ENCODE results near the gene SPOCK3. TPM values are rescaled to one million over a fixed set of nuclear protein-coding genes. Genes with fewer than 3 reads are reported as not detected.
A peak's percentile ranks its signal among the peaks of the same experiment; 100 is the strongest.

SPOCK3 gene
- total RNA-seq, 2 donors from 2014 or later = not detected

DNA sequence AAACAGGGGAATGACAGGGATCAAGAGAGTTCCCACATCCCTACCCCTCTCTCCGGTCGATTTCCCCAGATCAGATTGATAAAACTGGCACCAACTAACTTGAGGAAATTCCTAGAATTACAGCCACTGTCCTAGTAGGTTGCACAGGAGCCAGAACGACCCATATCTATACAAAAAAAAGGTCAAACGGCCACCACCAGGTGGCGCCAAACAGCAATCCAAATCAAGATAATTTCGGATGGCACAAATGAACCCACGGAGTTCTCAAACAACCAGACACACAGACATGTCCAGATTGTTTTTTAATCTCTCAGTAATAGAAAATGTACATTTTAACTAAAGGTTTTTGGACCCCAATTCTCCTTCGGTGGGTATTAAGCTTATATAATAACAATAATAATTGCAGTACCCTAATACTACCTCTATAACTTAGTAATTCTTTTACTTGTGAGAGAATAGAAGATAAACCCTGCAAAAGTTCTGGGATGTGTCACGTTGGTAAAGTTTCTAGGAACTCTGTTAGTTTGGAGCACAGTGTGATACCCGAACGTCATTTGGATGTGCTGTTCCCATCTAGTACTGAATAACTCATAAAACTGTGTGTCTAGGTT, 212.6 kb downstream of the SPOCK3 start:
- H3K27me3 ChIP-seq = no peaks in the 10 kb centered on the region
- DNase-seq (ENCODE audit: low spot score) = peak; percentile 78
- no peak overlapping the region for H3K4me3 ChIP-seq
- no peaks in the 10 kb centered on the region for H3K9me3 ChIP-seq
- no peaks in the 10 kb centered on the region for H3K4me1 ChIP-seq
- H3K36me3 ChIP-seq = no peaks in the 10 kb centered on the region
- H3K27ac ChIP-seq = no peak overlapping the region
- peak; percentile 65 to 87 for TF ChIP-seq CTCF (IDR thresholded peaks at IDR 0.05)

GRCh38 chr4:167020410-167020809, 213.9 kb downstream of the SPOCK3 start:
- Histone ChIP-seq H3K4me1 (no peaks in the 10 kb centered on the region), H3K9me3 (no peaks in the 10 kb centered on the region), H3K27me3 (no peaks in the 10 kb centered on the region), H3K4me3 (no peak overlapping the region), H3K36me3 (no peaks in the 10 kb centered on the region), H3K27ac (no peak overlapping the region)
- DNase-seq (ENCODE audit: low spot score) = no peak
- no peak for TF ChIP-seq CTCF (IDR thresholded peaks at IDR 0.05)

GRCh38 chr4:167014944-167015343, 219.3 kb downstream of the SPOCK3 start:
- no peak overlapping the region for H3K4me3 ChIP-seq
- no peak for TF ChIP-seq CTCF (IDR thresholded peaks at IDR 0.05)
- H3K9me3 ChIP-seq = no peaks in the 10 kb centered on the region
- H3K27me3 ChIP-seq = no peaks in the 10 kb centered on the region
- DNase-seq (ENCODE audit: low spot score) = no peak
- H3K36me3 ChIP-seq = no peaks in the 10 kb centered on the region
- no peaks in the 10 kb centered on the region for H3K4me1 ChIP-seq
- no peak overlapping the region for H3K27ac ChIP-seq

- no peak overlapping the region for H3K4me3 ChIP-seq
- H3K4me1 ChIP-seq = no peaks in the 10 kb centered on the region
- TF ChIP-seq CTCF (IDR thresholded peaks at IDR 0.05) = no peak
- H3K9me3 ChIP-seq = no peaks in the 10 kb centered on the region
- no peaks in the 10 kb centered on the region for H3K27me3 ChIP-seq
- DNase-seq (ENCODE audit: low spot score) = no peak
- H3K36me3 ChIP-seq = no peaks in the 10 kb centered on the region
- no peak overlapping the region for H3K27ac ChIP-seq
Observed at GRCh38 chr4:167003326-167003725, 231.0 kb downstream of the SPOCK3 start.

GRCh38 chr4:167000141-167000852, 234.0 kb downstream of the SPOCK3 start:
- H3K4me1 ChIP-seq = no peaks in the 10 kb centered on the region
- H3K9me3 ChIP-seq = no peaks in the 10 kb centered on the region

More at GRCh38 chr4:167000141-167000852, 234.0 kb downstream of the SPOCK3 start:
- Histone ChIP-seq H3K4me3 (no peak overlapping the region), H3K36me3 (no peaks in the 10 kb centered on the region), H3K27ac (no peak overlapping the region), H3K27me3 (no peaks in the 10 kb centered on the region)
- TF ChIP-seq CTCF (IDR thresholded peaks at IDR 0.05) = no peak
- DNase-seq (ENCODE audit: low spot score) = no peak
